DND-41 (cell line): Measurements from ENCODE around the gene ALG12.

Experiments
- EZH2 ChIP-seq: IDR thresholded peaks from 3 replicates; pipeline ENCODE4 v1.6.1; 2012; ENCODE audit warnings: borderline replicate concordance, low read depth, mild to moderate bottlenecking, moderate library complexity, low read length, inconsistent platforms; ENCODE audit not compliant: severe bottlenecking
- TF ChIP-seq, protein P1 (sequence below): IDR thresholded peaks from 2 replicates; pipeline ENCODE4 v1.5.1; 2012; ENCODE audit warnings: borderline replicate concordance, low read length, moderate library complexity, mild to moderate bottlenecking; ENCODE audit not compliant: poor library complexity, severe bottlenecking; ENCODE audit errors: extremely low read depth

DNA sequence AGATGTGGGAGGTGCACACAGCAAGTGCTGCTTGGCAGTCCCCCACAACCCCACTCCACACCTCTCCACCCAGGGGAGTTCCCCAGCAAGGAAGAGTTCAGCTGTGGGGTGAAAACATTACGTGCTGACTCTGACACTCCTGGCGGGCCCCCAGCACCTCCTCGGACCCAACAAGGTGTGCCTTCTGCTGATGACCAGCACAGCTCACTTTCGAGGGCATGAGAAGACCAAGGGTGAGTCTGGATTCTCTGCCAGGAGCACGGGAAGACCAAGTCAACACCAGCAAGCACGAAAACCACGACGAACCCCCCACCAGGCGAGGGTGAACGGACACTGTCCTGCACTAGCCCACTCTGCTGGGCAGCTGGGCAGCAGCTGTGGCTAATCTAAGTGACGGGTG lies 1.4 kb downstream of the ALG12 start:
- TF ChIP-seq, protein P1, sequence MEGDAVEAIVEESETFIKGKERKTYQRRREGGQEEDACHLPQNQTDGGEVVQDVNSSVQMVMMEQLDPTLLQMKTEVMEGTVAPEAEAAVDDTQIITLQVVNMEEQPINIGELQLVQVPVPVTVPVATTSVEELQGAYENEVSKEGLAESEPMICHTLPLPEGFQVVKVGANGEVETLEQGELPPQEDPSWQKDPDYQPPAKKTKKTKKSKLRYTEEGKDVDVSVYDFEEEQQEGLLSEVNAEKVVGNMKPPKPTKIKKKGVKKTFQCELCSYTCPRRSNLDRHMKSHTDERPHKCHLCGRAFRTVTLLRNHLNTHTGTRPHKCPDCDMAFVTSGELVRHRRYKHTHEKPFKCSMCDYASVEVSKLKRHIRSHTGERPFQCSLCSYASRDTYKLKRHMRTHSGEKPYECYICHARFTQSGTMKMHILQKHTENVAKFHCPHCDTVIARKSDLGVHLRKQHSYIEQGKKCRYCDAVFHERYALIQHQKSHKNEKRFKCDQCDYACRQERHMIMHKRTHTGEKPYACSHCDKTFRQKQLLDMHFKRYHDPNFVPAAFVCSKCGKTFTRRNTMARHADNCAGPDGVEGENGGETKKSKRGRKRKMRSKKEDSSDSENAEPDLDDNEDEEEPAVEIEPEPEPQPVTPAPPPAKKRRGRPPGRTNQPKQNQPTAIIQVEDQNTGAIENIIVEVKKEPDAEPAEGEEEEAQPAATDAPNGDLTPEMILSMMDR, result no peak
- TF ChIP-seq EZH2, result no peak
